HG03354 (cell line): ENCODE measurements around the gene HIVEP1.

ENCODE experiments used
- ATAC-seq: cut with Tn5 transposase; IDR thresholded peaks from one replicate; pipeline ENCODE4 v1.9.1; 2021; ENCODE audit warnings: mild to moderate bottlenecking; ENCODE audit not compliant: unreplicated experiment, poor library complexity, severe bottlenecking

The HIVEP1 gene

GRCh38 chr6:11989386-11989785 lies 22.7 kb upstream of the HIVEP1 start:
- no peak for ATAC-seq

GRCh38 chr6:11992086-11992485 lies 20.0 kb upstream of the HIVEP1 start:
- ATAC-seq: no peak

- ATAC-seq: no peak
Measured at GRCh38 chr6:11994875-11995461, 17.1 kb upstream of the HIVEP1 start.

- no peak for ATAC-seq
Measured at GRCh38 chr6:11996751-11997150, 15.4 kb upstream of the HIVEP1 start.

GRCh38 chr6:11999246-11999645 lies 12.9 kb upstream of the HIVEP1 start:
- no peak for ATAC-seq

- ATAC-seq: no peak
Measured at GRCh38 chr6:12000174-12000573, 11.9 kb upstream of the HIVEP1 start.

GRCh38 chr6:12001004-12001705 lies 11.0 kb upstream of the HIVEP1 start:
- ATAC-seq: no peak

- ATAC-seq: no peak
Measured at GRCh38 chr6:12001706-12002435, 10.2 kb upstream of the HIVEP1 start.

GRCh38 chr6:12007473-12007872 lies 4.6 kb upstream of the HIVEP1 start:
- no peak for ATAC-seq

GRCh38 chr6:12007887-12008286 lies 4.2 kb upstream of the HIVEP1 start:
- ATAC-seq: no peak

- ATAC-seq: peak; percentile 41
Measured at GRCh38 chr6:12008366-12009179, 3.5 kb upstream of the HIVEP1 start.

- ATAC-seq: no peak
Measured at GRCh38 chr6:12009180-12009685, 2.9 kb upstream of the HIVEP1 start.

GRCh38 chr6:12009876-12010634 lies 2.1 kb upstream of the HIVEP1 start:
- ATAC-seq: no peak

- ATAC-seq: peak; percentile 40
Measured at GRCh38 chr6:12010635-12011275, 1.4 kb upstream of the HIVEP1 start.

- peak; percentile 58 for ATAC-seq
Measured at GRCh38 chr6:12011276-12012037, 655 bp upstream of the HIVEP1 start.

- ATAC-seq: peak; percentile 0
Measured at GRCh38 chr6:12012558-12013306, 620 bp downstream of the HIVEP1 start.

- ATAC-seq: no peak
Measured at GRCh38 chr6:12013307-12013719, 1.2 kb downstream of the HIVEP1 start.
